ENCODE measurements around the gene PSMB10. TPM values are rescaled to one million over a fixed set of nuclear protein-coding genes. Genes with fewer than 3 reads are reported as not detected.
A peak's percentile ranks its signal among the peaks of the same experiment; 100 is the strongest.

PSMB10 gene
- total RNA-seq, 1 experiment from 2014 or later: 79.3 TPM

DNA sequence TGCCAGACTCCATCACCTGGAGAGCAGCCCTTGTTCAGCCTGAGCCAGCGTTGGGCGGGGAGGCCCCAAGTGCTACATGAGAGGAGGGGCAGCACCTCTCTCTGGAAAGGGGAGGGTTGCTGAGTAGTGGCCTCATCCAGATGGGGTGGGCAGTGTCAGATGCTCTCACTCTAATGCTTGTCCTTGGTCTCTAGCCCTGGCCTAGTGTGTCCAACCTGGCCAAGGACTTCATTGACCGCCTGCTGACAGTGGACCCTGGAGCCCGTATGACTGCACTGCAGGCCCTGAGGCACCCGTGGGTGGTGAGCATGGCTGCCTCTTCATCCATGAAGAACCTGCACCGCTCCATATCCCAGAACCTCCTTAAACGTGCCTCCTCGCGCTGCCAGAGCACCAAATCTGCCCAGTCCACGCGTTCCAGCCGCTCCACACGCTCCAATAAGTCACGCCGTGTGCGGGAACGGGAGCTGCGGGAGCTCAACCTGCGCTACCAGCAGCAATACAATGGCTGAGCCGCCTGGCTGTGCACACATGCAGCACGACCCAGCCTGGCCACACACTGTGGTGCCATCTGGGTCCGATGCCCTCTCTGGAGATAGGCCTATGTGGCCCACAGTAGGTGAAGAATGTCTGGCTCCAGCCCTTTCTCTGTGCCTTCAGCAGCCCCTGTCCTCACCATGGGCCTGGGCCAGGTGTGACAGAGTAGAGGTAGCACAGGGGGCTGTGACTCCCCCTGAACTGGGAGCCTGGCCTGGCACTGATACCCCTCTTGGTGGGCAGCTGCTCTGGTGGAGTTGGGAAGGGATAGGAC lies 9.3 kb downstream of the PSMB10 start:
- Mint-ChIP-seq H3K36me3 (ENCODE audit: insufficient read depth, unreplicated experiment) (peaks cover 28% of the 10 kb centered on the region), H3K27ac (ENCODE audit: unreplicated experiment) (no peak overlapping the region), H3K9me3 (ENCODE audit: low read depth, unreplicated experiment) (no peaks in the 10 kb centered on the region), H3K27me3 (ENCODE audit: unreplicated experiment) (no peaks in the 10 kb centered on the region), H3K4me3 (ENCODE audit: low read depth, unreplicated experiment) (no peak overlapping the region), H3K4me1 (ENCODE audit: low read depth, unreplicated experiment) (no peaks in the 10 kb centered on the region)
- CTCF ChIA-PET: interaction anchor here (0.5 to 2.6 kb wide), 4 partner anchors 44 to 406 kb away, joined by 4 to 15 read pairs (median 5); no protein-coding TSS in a partner anchor
- intact Hi-C loops (cut with micrococcal nuclease; ENCODE audit: unreplicated experiment): loop anchor here (5.0 kb wide), 1 partner anchor 405 kb away; no protein-coding TSS in a partner anchor
- TSS peak; percentile 20 for BruUV-seq (replicated peaks)
- no peak for DNase-seq
- TF ChIP-seq, protein P1, sequence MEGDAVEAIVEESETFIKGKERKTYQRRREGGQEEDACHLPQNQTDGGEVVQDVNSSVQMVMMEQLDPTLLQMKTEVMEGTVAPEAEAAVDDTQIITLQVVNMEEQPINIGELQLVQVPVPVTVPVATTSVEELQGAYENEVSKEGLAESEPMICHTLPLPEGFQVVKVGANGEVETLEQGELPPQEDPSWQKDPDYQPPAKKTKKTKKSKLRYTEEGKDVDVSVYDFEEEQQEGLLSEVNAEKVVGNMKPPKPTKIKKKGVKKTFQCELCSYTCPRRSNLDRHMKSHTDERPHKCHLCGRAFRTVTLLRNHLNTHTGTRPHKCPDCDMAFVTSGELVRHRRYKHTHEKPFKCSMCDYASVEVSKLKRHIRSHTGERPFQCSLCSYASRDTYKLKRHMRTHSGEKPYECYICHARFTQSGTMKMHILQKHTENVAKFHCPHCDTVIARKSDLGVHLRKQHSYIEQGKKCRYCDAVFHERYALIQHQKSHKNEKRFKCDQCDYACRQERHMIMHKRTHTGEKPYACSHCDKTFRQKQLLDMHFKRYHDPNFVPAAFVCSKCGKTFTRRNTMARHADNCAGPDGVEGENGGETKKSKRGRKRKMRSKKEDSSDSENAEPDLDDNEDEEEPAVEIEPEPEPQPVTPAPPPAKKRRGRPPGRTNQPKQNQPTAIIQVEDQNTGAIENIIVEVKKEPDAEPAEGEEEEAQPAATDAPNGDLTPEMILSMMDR (IDR thresholded peaks at IDR 0.05; ENCODE audit: unreplicated experiment): no peak

DNA sequence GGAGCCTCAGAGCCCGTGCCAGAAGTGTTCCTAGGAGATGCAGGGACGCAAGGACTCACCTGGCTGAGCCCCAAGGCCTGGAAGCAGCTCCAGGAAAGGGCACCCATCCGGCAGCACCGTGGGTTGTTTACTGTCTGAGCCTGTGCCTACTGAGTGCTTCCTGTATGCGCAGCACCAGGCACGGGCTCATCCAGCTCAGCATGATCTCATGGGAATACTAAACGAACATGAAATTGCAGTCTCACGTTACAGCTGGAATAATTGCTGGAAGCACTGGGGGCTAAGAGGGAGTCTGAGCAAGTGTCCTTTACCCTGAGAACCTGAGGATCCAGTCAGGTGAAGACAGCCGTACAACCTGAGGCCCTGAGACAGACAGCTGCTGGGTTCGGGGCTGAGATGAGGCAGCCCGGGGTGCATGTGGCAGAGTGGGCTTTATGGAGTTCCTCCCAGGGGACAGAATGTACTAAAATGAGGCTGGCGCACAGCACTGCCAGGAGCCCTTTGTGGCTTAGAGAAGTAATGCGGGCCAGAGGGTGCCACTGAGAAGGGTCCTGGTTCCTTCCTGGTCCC lies 10.4 kb downstream of the PSMB10 start:
- TF ChIP-seq, protein P1 (IDR thresholded peaks at IDR 0.05; ENCODE audit: unreplicated experiment): no peak
- H3K36me3 Mint-ChIP-seq (ENCODE audit: insufficient read depth, unreplicated experiment): peaks cover 20% of the 10 kb centered on the region
- H3K4me1 Mint-ChIP-seq (ENCODE audit: low read depth, unreplicated experiment): no peaks in the 10 kb centered on the region
- no TSS peak for BruUV-seq (replicated peaks)
- H3K27me3 Mint-ChIP-seq (ENCODE audit: unreplicated experiment): no peaks in the 10 kb centered on the region
- no peak overlapping the region for H3K4me3 Mint-ChIP-seq (ENCODE audit: low read depth, unreplicated experiment)
- DNase-seq: no peak
- no peaks in the 10 kb centered on the region for H3K9me3 Mint-ChIP-seq (ENCODE audit: low read depth, unreplicated experiment)
- H3K27ac Mint-ChIP-seq (ENCODE audit: unreplicated experiment): no peak overlapping the region
- CTCF ChIA-PET: no interaction called here
- intact Hi-C loops (cut with micrococcal nuclease; ENCODE audit: unreplicated experiment): loop anchor here (5.0 kb wide), 1 partner anchor 404 kb away; no protein-coding TSS in a partner anchor

DNA sequence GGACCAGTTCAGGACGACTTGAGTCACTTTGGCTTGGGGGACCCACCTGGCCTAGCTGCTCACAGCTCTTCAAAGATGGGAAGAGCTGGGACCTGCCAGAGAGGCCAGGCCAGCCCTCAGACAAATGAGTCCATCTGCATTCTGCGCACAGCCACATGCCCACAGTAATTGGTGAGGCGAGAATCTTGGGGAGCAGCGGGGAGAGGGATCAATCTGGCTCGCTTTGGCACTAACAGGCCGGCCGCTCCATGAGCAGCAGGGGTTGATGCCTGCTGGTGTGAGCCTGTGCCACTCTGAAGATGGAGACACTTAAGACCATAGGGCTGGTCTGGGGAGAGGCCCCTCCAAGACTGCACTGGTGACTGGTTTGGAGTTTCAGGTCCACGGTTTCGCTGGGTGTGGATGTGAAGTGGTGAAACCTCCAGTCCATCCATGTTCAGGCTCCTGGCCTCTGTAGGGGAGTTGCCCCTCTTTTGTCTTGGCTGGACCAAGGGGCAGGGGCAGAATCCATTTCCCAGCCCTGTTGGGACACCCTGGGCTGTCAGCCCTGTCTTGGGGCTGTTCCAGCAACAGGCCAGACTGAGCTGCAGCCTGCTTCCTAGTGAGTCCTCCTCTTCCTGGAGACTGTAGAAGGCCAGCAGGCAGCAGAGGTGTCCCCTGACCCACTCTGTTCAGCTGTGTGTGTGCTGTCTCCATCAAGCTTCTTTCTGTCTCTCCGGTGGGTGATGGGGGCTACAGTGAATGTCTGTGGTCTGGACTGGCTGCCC lies 12.3 kb downstream of the PSMB10 start:
- intact Hi-C loops (cut with micrococcal nuclease; ENCODE audit: unreplicated experiment): no loop called here
- Mint-ChIP-seq H3K27ac (ENCODE audit: unreplicated experiment) (no peak overlapping the region), H3K36me3 (ENCODE audit: insufficient read depth, unreplicated experiment) (peaks cover 23% of the 10 kb centered on the region), H3K27me3 (ENCODE audit: unreplicated experiment) (no peaks in the 10 kb centered on the region), H3K4me3 (ENCODE audit: low read depth, unreplicated experiment) (no peak overlapping the region), H3K4me1 (ENCODE audit: low read depth, unreplicated experiment) (no peaks in the 10 kb centered on the region), H3K9me3 (ENCODE audit: low read depth, unreplicated experiment) (no peaks in the 10 kb centered on the region)
- DNase-seq: no peak
- BruUV-seq (replicated peaks): no TSS peak
- TF ChIP-seq, protein P1 (IDR thresholded peaks at IDR 0.05; ENCODE audit: unreplicated experiment): no peak
- CTCF ChIA-PET: no interaction called here

DNA sequence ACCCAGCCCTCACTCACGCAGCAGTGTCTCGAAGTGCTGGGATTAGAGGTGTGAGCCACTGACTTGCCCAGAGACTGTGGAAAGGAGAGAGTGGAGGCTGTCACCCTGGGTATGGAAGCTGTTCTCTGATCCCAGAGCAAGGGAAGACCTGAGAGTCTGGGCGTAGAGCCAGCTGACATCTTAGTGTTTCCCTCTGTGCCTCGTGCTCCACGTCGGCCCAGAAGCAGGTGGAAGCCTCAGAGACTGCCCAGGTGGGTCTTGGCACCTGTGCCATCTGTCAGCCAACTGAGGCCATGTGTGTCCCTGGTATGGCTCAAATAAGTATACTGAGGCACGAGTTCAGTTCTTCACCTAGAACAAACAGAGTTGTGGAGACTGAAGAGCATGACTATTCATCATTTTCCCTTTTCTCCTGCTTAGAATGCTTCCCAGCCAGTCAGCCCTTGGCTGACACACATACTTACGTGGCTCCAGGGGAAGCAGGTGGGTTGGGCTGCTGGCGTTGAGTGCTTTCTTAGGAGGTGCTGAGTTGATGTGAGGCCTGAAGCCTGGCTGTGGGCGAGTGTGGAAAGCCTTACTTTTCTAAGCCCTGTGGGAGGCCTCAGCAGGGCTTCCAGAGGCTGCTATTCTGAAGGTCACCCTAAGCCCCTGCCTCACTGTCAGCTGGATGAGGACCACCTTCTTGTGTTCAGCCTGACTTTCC lies 13.1 kb downstream of the PSMB10 start:
- Mint-ChIP-seq H3K9me3 (ENCODE audit: low read depth, unreplicated experiment) (no peaks in the 10 kb centered on the region), H3K27ac (ENCODE audit: unreplicated experiment) (no peak overlapping the region), H3K36me3 (ENCODE audit: insufficient read depth, unreplicated experiment) (peaks cover 22% of the 10 kb centered on the region), H3K27me3 (ENCODE audit: unreplicated experiment) (no peaks in the 10 kb centered on the region), H3K4me3 (ENCODE audit: low read depth, unreplicated experiment) (no peak overlapping the region), H3K4me1 (ENCODE audit: low read depth, unreplicated experiment) (no peaks in the 10 kb centered on the region)
- no peak for DNase-seq
- CTCF ChIA-PET: no interaction called here
- intact Hi-C loops (cut with micrococcal nuclease; ENCODE audit: unreplicated experiment): no loop called here
- BruUV-seq (replicated peaks): no TSS peak
- TF ChIP-seq, protein P1 (IDR thresholded peaks at IDR 0.05; ENCODE audit: unreplicated experiment): no peak

All from Calu3 (cell line).